Kidney epithelial cell (primary cell): ENCODE measurements around the gene MYO3A. TPM values are rescaled to one million over a fixed set of nuclear protein-coding genes. Genes with fewer than 3 reads are reported as not detected.

Experiments used
- DNase-seq: peaks from one replicate; pipeline ENCODE4 v3.0.0-alpha.2; 2010; ENCODE audit warnings: low read depth
- H3K27me3 ChIP-seq: 2 replicates; pipeline ENCODE4 v1.6.0; 2011; ENCODE audit warnings: low read length; ENCODE audit not compliant: control insufficient read depth, insufficient read depth
- H3K36me3 ChIP-seq: 2 replicates; pipeline ENCODE4 v1.5.1; 2011; ENCODE audit warnings: low read length; ENCODE audit not compliant: control insufficient read depth, insufficient read depth
- H3K4me3 ChIP-seq: 2 replicates; pipeline ENCODE4 v1.5.1; 2011; ENCODE audit warnings: low read depth, mild to moderate bottlenecking, control low read depth, low read length
- CTCF ChIP-seq: IDR thresholded peaks from 2 replicates; pipeline ENCODE4 v1.5.1; 2011; ENCODE audit warnings: mild to moderate bottlenecking, moderate library complexity, low read length, control low read depth, inconsistent platforms; ENCODE audit not compliant: insufficient read depth, poor library complexity, severe bottlenecking
- total RNA-seq: library from RNA; depleted of rRNA; stranded (reverse); fragments of >200 nt; gene quantifications from 2 replicates; pipeline ENCODE4 v1.2.3, GENCODE V29; 2015

MYO3A gene
- 0.34 and 2.3 TPM in 2 replicates for total RNA-seq

- Histone ChIP-seq H3K4me3 (peak within 1 kb of the TSS; percentile 52), H3K27me3 (peaks cover 6% of the 10 kb centered on the region)
- DNase-seq = no peak
These were observed at the start of gene MYO3A for GRCh38 chr10:25933653-25934608. TSS of gene MYO3A (plus strand) at chr10:25934229. CDS start at chr10:25952111, 17,882 bp downstream.

GRCh38 chr10:25888627-25889026, 45.4 kb upstream of the MYO3A start:
- no peak for TF ChIP-seq CTCF
- no peak overlapping the region for H3K4me3 ChIP-seq
- no peak for DNase-seq
- H3K36me3 ChIP-seq = no peaks in the 10 kb centered on the region
- no peaks in the 10 kb centered on the region for H3K27me3 ChIP-seq

More at GRCh38 chr10:25933653-25934608, at the start of gene MYO3A:
- no peaks in the 10 kb centered on the region for H3K36me3 ChIP-seq
- peak; percentile 18 for TF ChIP-seq CTCF

- Histone ChIP-seq H3K27me3 (no peaks in the 10 kb centered on the region), H3K4me3 (no peak overlapping the region), H3K36me3 (no peaks in the 10 kb centered on the region)
- no peak for DNase-seq
- no peak for TF ChIP-seq CTCF
These were observed 43.0 kb upstream of the MYO3A start for GRCh38 chr10:25890995-25891394.

- no peaks in the 10 kb centered on the region for H3K36me3 ChIP-seq
- DNase-seq = no peak
- H3K27me3 ChIP-seq = no peaks in the 10 kb centered on the region
- no peak for TF ChIP-seq CTCF
- no peak overlapping the region for H3K4me3 ChIP-seq
These were observed 38.2 kb upstream of the MYO3A start for GRCh38 chr10:25895856-25896255.

GRCh38 chr10:25896421-25896820, 37.6 kb upstream of the MYO3A start:
- no peak for DNase-seq
- TF ChIP-seq CTCF = no peak

More at GRCh38 chr10:25896421-25896820, 37.6 kb upstream of the MYO3A start:
- Histone ChIP-seq H3K36me3 (no peaks in the 10 kb centered on the region), H3K4me3 (no peak overlapping the region), H3K27me3 (no peaks in the 10 kb centered on the region)
